AG20443 (cell line): ENCODE data around the gene FN3K.
A peak's percentile ranks its signal among the peaks of the same experiment; 100 is the strongest.

ENCODE experiments used
- DNase-seq: peaks from one replicate; pipeline ENCODE4 v3.0.0; 2012; ENCODE audit warnings: low spot score, mixed read lengths

The FN3K gene

DNA sequence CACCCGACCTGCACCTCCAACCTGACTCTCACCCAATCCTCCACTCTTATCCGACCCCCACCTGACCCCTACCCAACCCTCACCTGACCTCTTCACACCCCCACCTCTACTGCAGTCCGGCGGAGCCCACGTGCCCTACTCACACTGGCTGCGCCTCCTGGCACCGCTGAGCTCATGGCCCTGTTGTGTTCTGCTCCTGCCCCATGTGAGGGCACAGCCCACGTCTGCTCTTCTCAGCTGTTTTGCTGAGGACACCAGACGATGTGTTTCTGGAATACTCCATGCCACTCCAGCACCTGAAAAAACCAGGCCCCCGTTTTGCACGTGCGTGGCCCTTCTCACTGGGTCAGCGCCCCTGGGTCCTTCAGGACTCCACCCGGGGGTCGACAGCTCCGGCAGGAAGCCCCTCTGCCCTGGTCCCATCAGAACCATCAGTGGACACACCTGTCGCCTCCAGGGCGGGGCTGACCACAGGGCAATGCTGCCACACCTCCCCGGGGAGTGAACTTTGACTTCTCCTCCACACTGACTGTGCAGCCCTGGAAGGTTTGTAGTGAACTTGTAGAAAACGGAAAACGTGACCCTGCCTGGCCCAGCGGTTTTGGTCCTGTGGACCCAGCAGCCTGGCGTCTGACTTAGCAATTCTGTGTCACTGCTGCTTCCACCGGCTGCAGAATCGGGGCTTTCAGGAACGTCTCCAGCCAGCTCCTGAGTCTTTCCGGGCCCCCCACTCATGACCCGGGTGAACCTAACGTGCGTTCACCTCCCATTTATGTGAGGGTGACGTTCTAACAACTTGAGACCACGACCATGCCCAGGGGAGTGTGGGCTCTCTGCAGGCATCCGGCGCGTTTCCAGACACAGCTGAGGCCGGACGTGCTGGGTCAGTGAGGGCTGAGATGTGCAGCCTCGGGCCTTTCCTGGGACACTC, 31.2 kb upstream of the FN3K start:
- DNase-seq = no peak

GRCh38 chr17:82704886-82705285, 30.5 kb upstream of the FN3K start:
- DNase-seq = no peak

DNA sequence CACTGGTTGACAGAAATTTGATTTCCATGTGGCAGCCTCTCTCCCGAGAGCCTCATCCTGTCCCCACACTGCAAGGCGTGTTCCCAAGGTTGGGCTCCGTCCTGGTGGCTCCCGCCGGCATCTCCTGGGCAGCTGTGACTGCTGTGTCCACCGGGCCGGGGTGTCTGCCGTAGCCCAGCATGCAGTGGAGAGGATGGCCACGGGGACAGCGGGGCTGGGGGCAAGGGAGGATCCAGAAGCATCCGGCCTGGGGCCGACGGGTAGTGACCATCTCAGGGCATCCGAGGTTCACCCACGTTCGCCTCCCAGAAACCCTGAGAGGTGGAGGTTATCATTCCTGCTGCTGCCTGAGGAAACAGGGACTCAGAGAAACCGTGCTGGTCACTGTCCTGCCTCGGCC, 29.7 kb upstream of the FN3K start:
- DNase-seq = no peak

DNA sequence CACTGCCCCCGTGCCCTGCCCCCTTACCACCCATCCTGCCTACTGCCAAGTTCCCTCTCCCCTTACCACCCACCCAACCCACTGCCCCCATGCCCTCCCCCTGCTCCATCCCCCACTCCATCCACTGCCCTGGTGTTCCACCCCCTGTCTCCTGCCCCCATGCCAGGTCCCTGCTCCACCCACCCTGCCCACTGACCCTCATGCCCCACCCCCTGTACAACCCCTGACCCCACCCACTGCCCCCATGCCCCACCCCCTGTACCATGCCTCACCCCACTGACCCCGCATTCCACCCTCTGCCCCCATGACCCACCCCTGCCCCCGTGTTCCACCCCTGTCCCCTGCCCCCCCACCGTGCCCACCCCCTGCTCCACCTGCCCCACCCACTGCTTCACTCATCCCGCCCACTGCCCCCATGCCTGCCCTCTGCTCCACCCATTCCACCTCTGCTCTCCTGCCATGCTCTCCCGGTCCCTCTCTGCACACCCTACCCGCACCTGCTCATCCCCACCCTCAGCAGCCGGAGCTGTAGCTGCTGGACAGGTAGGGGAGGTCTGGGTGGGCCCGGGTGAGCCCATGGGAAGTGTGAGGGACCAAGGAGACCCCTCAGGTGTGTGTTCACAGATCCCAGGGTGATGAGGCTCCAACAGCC, 26.3 kb upstream of the FN3K start:
- no peak for DNase-seq

DNA sequence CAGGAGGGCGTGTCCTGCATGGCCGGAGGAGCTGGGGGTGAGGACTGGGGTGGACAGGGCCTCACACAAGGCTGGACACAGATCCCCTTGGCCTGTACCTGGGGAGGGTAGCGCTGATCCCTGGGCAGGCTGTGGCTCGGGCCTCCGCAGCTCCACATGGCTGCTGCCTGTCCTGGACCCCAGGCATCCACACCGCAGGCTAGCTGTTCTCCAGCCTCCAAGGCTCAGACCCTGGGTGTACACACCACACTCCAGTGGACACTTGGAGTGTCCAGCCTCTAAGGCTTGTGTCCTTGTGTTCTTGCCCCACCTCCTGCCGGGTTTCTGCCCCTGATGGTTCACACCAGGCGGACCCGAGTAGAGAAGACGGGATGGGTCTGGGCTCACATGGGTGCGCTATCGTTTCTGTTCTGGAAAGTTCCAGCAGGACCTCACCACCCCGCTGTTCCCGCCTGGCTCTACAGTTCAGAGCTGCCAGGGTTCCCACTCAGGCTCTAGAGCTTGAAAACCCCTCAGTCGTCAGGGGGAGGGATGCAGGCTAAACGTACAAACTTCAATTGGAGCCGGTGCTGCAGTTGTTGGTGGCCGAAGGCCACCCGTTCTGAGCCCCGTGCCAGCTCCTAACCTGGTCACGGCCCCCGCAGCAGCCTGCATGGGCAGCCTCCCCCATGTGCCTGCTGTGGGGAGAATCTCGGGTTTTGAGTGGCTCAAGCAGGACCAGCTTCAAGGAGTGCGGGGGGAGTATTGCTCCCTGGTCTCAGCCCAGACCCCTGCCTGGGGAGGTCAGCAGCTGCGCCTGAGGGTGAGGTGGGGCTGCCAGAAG, 25.5 kb upstream of the FN3K start:
- no peak for DNase-seq

DNA sequence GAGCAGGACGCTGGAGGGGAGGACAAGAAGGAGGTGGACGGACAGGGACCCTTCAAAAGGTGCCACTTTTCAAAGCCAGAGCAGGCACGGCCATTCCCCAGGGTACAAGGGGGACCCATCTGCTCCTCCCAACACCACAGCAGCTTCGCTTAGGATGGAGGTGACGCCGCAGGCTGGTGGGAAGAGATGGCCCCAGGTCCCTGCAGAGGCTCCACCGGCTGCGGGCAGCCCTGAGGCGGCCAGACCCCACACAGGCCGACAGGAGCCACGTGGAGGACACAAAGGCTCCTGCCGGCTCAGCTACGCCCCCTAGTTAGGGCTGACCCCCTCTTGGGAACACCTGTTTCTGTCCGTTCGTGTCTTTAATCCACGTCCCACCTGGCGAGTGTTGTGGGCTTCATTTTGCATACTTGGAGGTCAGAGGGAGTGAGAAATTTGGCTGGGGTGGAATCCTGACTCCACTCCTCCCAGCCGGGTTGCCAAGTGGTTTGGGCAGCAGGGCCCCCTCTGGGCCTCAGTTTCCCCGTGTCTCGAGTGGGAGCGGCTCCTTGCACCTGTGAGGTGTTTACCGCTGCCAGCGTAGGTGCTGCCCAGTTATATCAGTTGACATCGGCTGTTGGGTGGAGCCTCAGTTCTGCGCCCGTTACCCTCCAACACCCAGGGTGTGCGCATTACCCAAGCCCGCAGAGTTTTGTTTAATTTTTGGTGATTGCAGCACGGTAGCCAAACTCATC, 24.7 kb upstream of the FN3K start:
- no peak for DNase-seq

GRCh38 chr17:82713071-82713723, 22.2 kb upstream of the FN3K start:
- no peak for DNase-seq

DNA sequence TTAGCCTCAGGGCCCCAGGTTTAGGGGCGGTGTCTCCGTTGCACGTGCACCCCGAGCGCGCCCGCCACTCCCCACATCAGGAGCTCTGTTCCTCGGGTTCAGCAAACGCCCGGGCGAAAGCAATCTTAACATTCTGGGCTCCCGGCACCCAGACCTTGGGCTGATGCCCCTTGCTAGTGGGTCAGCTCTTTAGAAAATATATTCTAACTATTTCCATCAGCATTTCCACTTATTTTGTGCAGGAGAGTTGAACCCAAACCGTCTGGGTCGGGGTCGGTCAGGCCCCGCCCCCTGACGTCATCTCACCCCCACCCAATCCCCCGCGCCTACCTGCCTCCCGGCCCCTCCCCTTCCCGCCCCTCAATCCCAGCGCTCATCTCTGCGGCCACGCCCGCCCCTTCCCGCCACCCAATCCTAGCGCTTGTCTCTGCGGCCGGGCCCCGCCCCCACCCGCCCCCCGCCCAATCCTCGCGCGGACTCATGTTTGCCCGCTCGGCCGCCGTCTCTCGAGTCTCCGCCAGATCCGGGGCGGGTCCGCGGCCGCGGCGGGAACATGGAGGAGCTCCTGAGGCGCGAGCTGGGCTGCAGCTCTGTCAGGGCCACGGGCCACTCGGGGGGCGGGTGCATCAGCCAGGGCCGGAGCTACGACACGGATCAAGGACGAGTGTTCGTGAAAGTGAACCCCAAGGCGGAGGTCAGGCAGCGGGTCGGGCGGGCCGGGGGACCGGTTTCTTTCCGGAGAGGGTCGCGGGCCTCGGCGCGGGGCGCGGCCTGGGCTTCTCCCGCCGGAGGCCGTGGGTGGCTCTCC, 19.0 kb upstream of the FN3K start, which contains the start of gene FN3KRP:
Gene FN3KRP (plus strand): TSS at position 504 of the 808 bp plus-strand sequence. CDS start 50 bp downstream, at position 554.
- DNase-seq = peak; percentile 98

DNA sequence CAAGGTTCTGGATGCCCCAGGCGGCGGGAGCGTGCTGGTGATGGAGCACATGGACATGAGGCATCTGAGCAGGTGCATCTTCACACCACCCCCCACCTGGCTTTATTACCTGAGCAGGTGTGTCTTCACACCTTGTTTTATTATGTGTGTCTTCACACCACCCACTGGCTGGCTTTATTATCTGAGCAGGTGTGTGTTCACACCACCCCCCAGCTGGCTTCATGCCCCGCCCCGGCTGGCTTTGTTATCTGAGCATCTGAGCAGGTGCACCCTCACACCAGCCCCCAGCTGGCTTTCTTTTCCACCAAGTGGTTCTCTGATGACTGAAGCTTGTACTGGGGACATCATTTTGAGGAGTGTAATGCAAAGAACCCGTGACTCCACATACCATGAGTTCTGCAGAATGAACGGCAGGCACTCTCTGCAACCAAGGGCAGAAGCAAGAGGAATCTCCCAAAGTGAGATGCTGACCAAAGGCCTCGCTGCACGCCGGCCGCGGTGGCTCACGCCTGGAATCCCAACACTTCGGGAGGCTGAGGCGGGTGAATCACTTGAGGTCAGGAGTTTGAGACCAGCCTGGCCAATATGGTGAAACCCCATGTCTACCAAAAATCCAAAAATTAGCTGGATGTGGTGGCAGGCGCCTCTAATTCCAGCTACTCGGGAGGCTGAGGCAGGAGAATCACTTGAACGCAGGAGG, 16.3 kb upstream of the FN3K start:
- DNase-seq = no peak

DNA sequence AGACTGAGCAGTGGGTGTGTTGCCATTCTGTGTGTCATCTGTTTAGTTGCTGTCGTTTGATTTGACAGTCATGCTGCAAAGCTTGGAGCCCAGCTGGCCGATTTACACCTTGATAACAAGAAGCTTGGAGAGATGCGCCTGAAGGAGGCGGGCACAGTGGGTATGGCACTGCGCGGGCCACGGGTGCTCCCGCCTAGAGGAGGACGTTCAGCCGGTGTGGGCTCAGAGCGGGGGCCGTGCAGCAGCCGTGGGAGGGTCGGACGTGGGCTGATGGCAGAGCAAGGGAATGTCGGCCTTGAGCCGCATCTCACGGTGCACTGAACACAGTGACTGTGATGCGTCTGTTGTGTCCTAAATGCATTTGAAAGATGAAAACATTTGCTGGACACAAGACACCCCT, 15.2 kb upstream of the FN3K start:
- DNase-seq = no peak

- DNase-seq = no peak
Observed at GRCh38 chr17:82722341-82723013, 12.9 kb upstream of the FN3K start.

DNA sequence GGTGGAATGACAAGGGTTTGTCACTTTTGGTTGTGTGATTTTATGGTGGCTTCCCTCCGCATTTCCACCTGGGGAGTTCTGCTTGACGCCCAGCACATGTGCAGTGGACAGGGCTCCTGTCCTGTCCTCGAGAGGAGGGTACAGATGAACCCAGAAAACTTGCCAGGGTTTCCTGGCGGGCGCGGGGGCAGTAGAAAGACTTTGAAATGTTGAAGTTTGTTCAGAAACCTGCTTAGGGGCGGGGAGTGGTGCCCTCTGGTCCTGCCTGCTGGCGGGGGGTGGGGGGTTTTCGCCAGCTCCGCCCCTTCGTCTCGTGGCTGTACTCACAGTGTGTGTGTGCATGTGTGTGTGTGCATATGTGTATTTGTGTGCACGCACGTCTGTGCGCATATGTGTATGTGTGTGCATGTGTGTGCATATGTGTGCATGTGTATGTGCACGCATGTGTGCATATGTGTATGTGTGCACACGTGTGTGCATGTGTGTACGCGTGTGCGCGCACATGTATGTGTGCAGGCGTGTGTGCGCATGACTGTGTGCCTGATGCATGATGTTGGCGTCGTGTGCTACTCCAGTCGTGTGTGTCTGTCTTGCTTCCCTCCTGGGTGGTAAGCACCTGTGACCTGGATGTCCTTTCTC, 12.1 kb upstream of the FN3K start:
- DNase-seq = no peak

GRCh38 chr17:82726427-82726826, 9.0 kb upstream of the FN3K start:
- DNase-seq = no peak

GRCh38 chr17:82729479-82730260, 5.7 kb upstream of the FN3K start:
- no peak for DNase-seq

DNA sequence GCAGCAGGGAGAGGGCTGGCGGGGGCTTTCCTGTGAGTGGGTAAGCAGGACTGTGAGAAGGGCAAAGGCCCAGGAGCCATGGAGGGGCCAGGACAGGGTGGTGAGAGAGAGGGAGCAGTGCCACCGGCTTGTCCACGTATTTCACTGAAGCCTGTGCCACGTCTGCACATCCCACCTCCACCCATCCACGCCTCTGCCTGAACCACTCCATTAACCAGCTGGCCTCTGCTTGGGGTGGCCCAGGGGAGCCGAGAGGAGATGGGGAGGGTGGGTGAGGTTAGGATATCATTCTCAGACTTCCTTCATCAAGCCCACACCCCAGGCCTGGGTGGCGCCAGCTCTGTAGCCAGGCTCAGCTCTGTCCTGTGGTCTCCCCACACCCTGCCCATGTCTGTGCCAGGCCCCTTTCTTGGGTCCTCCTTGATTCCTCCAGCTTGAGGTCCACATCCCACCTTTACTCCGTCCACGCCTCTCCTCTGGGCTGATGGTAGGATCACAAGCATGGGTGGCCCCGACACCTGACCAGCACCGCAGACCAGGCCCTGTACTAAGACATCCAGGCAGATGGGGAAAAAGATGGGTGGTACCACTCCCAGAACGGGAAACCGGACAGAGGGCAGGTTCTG, 3.2 kb upstream of the FN3K start:
- no peak for DNase-seq

DNA sequence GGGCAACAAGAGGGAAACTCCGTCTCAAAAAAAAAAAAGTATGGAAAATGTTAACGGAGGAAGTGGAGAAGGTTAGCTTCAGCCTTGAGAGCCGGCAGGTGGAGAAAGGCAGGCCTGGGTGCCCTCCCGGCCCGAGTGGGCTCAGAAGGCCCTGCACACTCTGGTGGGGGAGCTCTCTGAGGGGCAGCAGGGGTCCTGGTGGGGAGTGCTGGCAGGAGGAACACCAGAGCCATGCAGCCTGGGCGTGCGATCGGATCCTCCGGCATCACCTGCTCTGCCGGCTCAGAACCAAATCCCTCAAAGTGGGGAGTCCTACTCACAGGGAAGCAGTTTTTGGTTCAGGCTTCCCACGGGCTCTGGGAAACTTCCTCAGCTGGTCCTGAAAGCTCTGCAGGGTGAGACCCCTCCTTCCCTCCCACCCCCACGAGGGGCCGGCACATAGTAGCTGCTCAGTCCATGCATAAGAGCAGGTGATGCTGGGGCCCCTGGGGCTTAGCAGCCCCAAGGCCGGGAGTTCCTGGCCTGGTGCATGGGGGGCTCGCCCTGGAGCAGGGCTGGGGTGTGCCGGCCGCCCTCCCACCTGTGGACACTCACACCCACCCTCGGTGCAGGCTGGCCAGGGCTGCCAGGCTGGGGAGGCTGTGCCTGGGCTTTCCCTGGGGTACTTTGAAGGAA, 1.2 kb downstream of the FN3K start:
- peak; percentile 3 for DNase-seq
